A375 (cell line): ENCODE results near the gene SELENOI. TPM values are rescaled to one million over a fixed set of nuclear protein-coding genes. Genes with fewer than 3 reads are reported as not detected.

Experiments
- total RNA-seq: library from RNA; depleted of rRNA; stranded (reverse); fragments of >200 nt; shearing (Covaris generic); gene quantifications from 2 replicates; pipeline ENCODE4 v1.2.3, GENCODE V29; 2014; rRNA removed

Gene SELENOI
- 23.8 and 30.5 TPM in 2 replicates for total RNA-seq

GRCh38 chr2:26345545-26346453 is at the start of gene SELENOI:
TSS of gene SELENOI (plus strand) at chr2:26346143. CDS start at chr2:26346233, 90 bp downstream.

GRCh38 chr2:26346454-26347053 is 611 bp downstream of the SELENOI start, which contains the start of gene ADGRF3:
TSS of gene ADGRF3 (minus strand) at chr2:26346789. CDS start at chr2:26346234, 555 bp downstream.

GRCh38 chr2:26401739-26402541 is 56.0 kb downstream of the SELENOI start, which contains the start of gene DRC1:
TSS of gene DRC1 (plus strand) at chr2:26401920. CDS start at chr2:26401990, 70 bp downstream.

Other genes with a start within 250 kb of the SELENOI start
- gene GAREM2, start 173.1 kb upstream of the SELENOI start, total RNA-seq: 2.4 and 3.5 TPM in 2 replicates
- gene HADHA, start 101.5 kb upstream of the SELENOI start, total RNA-seq: 113 and 127 TPM in 2 replicates
- 60.5 and 60.7 TPM in 2 replicates for gene HADHB, start 101.2 kb upstream of the SELENOI start, total RNA-seq
- gene ADGRF3, start 646 bp downstream of the SELENOI start, total RNA-seq: 2.1 TPM in 1 of 2 replicates, not detected in the other
- not detected in 2 replicates for gene DRC1, start 55.8 kb downstream of the SELENOI start, total RNA-seq
- not detected in 2 replicates for gene OTOF, start 132.0 kb downstream of the SELENOI start, total RNA-seq